Stimulated activated naive CD8-positive, alpha-beta T cell treated with anti-CD3 and anti-CD28 coated beads, Interleukin-15, amount 100 ng/mL, for 72 hours (primary cell): Measurements from ENCODE around the gene RAD51B.

Source experiments
- ATAC-seq: fragments of 150-1000 bp; cut with Tn5 transposase; 2 replicates; pipeline ENCODE4 v1.10.0; 2021; ENCODE audit warnings: mild to moderate bottlenecking, moderate library complexity
- DNase-seq, 2 donors: peaks; one replicate each; pipeline ENCODE4 v3.0.0; 2021 to 2022
- H3K27ac Mint-ChIP-seq, 2 donors: one replicate each; pipeline ENCODE4 v1.8.0; 2022; ENCODE audit warnings: mild to moderate bottlenecking in 2 of 2, mixed read lengths in 2 of 2, moderate library complexity in 2 of 2
- H3K27me3 Mint-ChIP-seq: one replicate; pipeline ENCODE4 v1.8.0; 2022; ENCODE audit warnings: mixed read lengths
- H3K4me1 Mint-ChIP-seq: one replicate; pipeline ENCODE4 v1.8.0; 2022; ENCODE audit warnings: mild to moderate bottlenecking, mixed read lengths
- H3K4me3 Mint-ChIP-seq, 2 donors: one replicate each; pipeline ENCODE4 v1.8.0; 2022; ENCODE audit warnings: mild to moderate bottlenecking in 2 of 2, mixed read lengths in 2 of 2, moderate library complexity in 1 of 2
- H3K9me3 Mint-ChIP-seq, 2 donors: one replicate each; pipeline ENCODE4 v1.8.0; 2022; ENCODE audit warnings: mixed read lengths in 2 of 2

The RAD51B gene

GRCh38 chr14:68144051-68144681 lies 324.6 kb downstream of the RAD51B start:
- no peaks in the 10 kb centered on the region for H3K27me3 Mint-ChIP-seq
- no peak for DNase-seq
- peaks cover 12 to 13% of the 10 kb centered on the region in 2 donors for H3K9me3 Mint-ChIP-seq
- no peak overlapping the region for H3K4me3 Mint-ChIP-seq
- H3K4me1 Mint-ChIP-seq, result peaks cover 24% of the 10 kb centered on the region
- H3K27ac Mint-ChIP-seq, result peak overlapping the region in 1 of 2 donors; percentile 52
- no peak for ATAC-seq

GRCh38 chr14:68145036-68145435 lies 325.5 kb downstream of the RAD51B start:
- H3K27ac Mint-ChIP-seq, result no peak overlapping the region
- H3K4me3 Mint-ChIP-seq, result no peak overlapping the region
- ATAC-seq (no peak), DNase-seq (no peak)
- peaks cover 12 to 13% of the 10 kb centered on the region in 2 donors for H3K9me3 Mint-ChIP-seq
- H3K4me1 Mint-ChIP-seq, result peaks cover 24% of the 10 kb centered on the region
- H3K27me3 Mint-ChIP-seq, result no peaks in the 10 kb centered on the region

GRCh38 chr14:68145539-68145938 lies 326.0 kb downstream of the RAD51B start:
- H3K4me1 Mint-ChIP-seq, result peaks cover 24% of the 10 kb centered on the region
- ATAC-seq (no peak), DNase-seq (no peak)
- H3K27ac Mint-ChIP-seq, result no peak overlapping the region
- H3K27me3 Mint-ChIP-seq, result no peaks in the 10 kb centered on the region
- no peak overlapping the region for H3K4me3 Mint-ChIP-seq
- peaks cover 12 to 16% of the 10 kb centered on the region in 2 donors for H3K9me3 Mint-ChIP-seq

- no peaks in the 10 kb centered on the region for H3K27me3 Mint-ChIP-seq
- peaks cover 23 to 28% of the 10 kb centered on the region in 2 donors for H3K9me3 Mint-ChIP-seq
- no peak overlapping the region for H3K27ac Mint-ChIP-seq
- H3K4me3 Mint-ChIP-seq, result no peak overlapping the region
- H3K4me1 Mint-ChIP-seq, result peaks cover 21% of the 10 kb centered on the region
- no peak for DNase-seq
- ATAC-seq, result no peak
Measured at GRCh38 chr14:68146818-68147217, 327.2 kb downstream of the RAD51B start.

- Mint-ChIP-seq H3K27me3 (no peaks in the 10 kb centered on the region), H3K4me1 (peaks cover 19% of the 10 kb centered on the region), H3K27ac (no peak overlapping the region), H3K9me3 (peaks cover 26 to 28% of the 10 kb centered on the region in 2 donors), H3K4me3 (no peak overlapping the region)
- no peak for ATAC-seq
- DNase-seq, result no peak
Measured at GRCh38 chr14:68147303-68147702, 327.7 kb downstream of the RAD51B start.

GRCh38 chr14:68148276-68148675 lies 328.7 kb downstream of the RAD51B start:
- no peaks in the 10 kb centered on the region for H3K27me3 Mint-ChIP-seq
- H3K4me3 Mint-ChIP-seq, result no peak overlapping the region
- H3K9me3 Mint-ChIP-seq, result peaks cover 31 to 37% of the 10 kb centered on the region in 2 donors
- no peak for DNase-seq
- no peak overlapping the region for H3K27ac Mint-ChIP-seq
- no peak for ATAC-seq
- peaks cover 11% of the 10 kb centered on the region for H3K4me1 Mint-ChIP-seq

- Mint-ChIP-seq H3K9me3 (peaks cover 31 to 42% of the 10 kb centered on the region in 2 donors), H3K27ac (no peak overlapping the region), H3K4me3 (no peak overlapping the region), H3K4me1 (peaks cover 6% of the 10 kb centered on the region), H3K27me3 (no peaks in the 10 kb centered on the region)
- DNase-seq (no peak), ATAC-seq (no peak)
Measured at GRCh38 chr14:68148763-68149162, 329.2 kb downstream of the RAD51B start.

- Mint-ChIP-seq H3K4me1 (peaks cover 9% of the 10 kb centered on the region), H3K27me3 (no peaks in the 10 kb centered on the region), H3K4me3 (no peak overlapping the region), H3K9me3 (peaks cover 28 to 29% of the 10 kb centered on the region in 2 donors), H3K27ac (no peak overlapping the region)
- DNase-seq, result no peak
- no peak for ATAC-seq
Measured at GRCh38 chr14:68153275-68153674, 333.7 kb downstream of the RAD51B start.

- no peak for ATAC-seq
- H3K27me3 Mint-ChIP-seq, result no peaks in the 10 kb centered on the region
- no peak for DNase-seq
- H3K9me3 Mint-ChIP-seq, result peaks cover 28 to 29% of the 10 kb centered on the region in 2 donors
- no peak overlapping the region for H3K4me3 Mint-ChIP-seq
- no peak overlapping the region for H3K27ac Mint-ChIP-seq
- peaks cover 9% of the 10 kb centered on the region for H3K4me1 Mint-ChIP-seq
Measured at GRCh38 chr14:68154275-68154674, 334.7 kb downstream of the RAD51B start.

- peaks cover 9% of the 10 kb centered on the region for H3K4me1 Mint-ChIP-seq
- H3K27me3 Mint-ChIP-seq, result no peaks in the 10 kb centered on the region
- no peak for DNase-seq
- H3K27ac Mint-ChIP-seq, result peak overlapping the region; percentile 65 to 83
- no peak for ATAC-seq
- no peak overlapping the region for H3K4me3 Mint-ChIP-seq
- peaks cover 7 to 8% of the 10 kb centered on the region in 2 donors for H3K9me3 Mint-ChIP-seq
Measured at GRCh38 chr14:68157971-68158371, 338.4 kb downstream of the RAD51B start.

- peaks cover 9% of the 10 kb centered on the region for H3K4me1 Mint-ChIP-seq
- DNase-seq, result no peak
- no peak overlapping the region for H3K4me3 Mint-ChIP-seq
- no peak overlapping the region for H3K27ac Mint-ChIP-seq
- H3K27me3 Mint-ChIP-seq, result no peaks in the 10 kb centered on the region
- H3K9me3 Mint-ChIP-seq, result peaks cover under 1 to 8% of the 10 kb centered on the region in 2 donors
- no peak for ATAC-seq
Measured at GRCh38 chr14:68158640-68159039, 339.1 kb downstream of the RAD51B start.

- Mint-ChIP-seq H3K27me3 (no peaks in the 10 kb centered on the region), H3K9me3 (no peaks in the 10 kb centered on the region), H3K4me1 (peaks cover 9% of the 10 kb centered on the region), H3K4me3 (no peak overlapping the region), H3K27ac (no peak overlapping the region)
- ATAC-seq (no peak), DNase-seq (no peak)
Measured at GRCh38 chr14:68159701-68160633, 340.4 kb downstream of the RAD51B start.

- DNase-seq, result no peak
- Mint-ChIP-seq H3K4me1 (peaks cover 9% of the 10 kb centered on the region), H3K27ac (no peak overlapping the region), H3K27me3 (no peaks in the 10 kb centered on the region), H3K4me3 (no peak overlapping the region), H3K9me3 (no peaks in the 10 kb centered on the region)
- no peak for ATAC-seq
Measured at GRCh38 chr14:68160779-68161546, 341.4 kb downstream of the RAD51B start.

GRCh38 chr14:68162887-68163286 lies 343.3 kb downstream of the RAD51B start:
- Mint-ChIP-seq H3K27me3 (no peaks in the 10 kb centered on the region), H3K27ac (no peak overlapping the region), H3K9me3 (no peaks in the 10 kb centered on the region), H3K4me3 (no peak overlapping the region), H3K4me1 (peaks cover 2% of the 10 kb centered on the region)
- DNase-seq, result no peak
- no peak for ATAC-seq

GRCh38 chr14:68164711-68165113 lies 345.1 kb downstream of the RAD51B start:
- no peaks in the 10 kb centered on the region for H3K27me3 Mint-ChIP-seq
- ATAC-seq, result no peak
- no peaks in the 10 kb centered on the region for H3K4me1 Mint-ChIP-seq
- no peak overlapping the region for H3K4me3 Mint-ChIP-seq
- DNase-seq, result no peak
- no peaks in the 10 kb centered on the region for H3K9me3 Mint-ChIP-seq
- no peak overlapping the region for H3K27ac Mint-ChIP-seq
